ENCODE measurements around the gene GCN1. TPM values are rescaled to one million over a fixed set of nuclear protein-coding genes. Genes with fewer than 3 reads are reported as not detected.

GCN1 gene
- total RNA-seq, 2 donors from 2014 or later = 53.4 to 144 TPM

DNA sequence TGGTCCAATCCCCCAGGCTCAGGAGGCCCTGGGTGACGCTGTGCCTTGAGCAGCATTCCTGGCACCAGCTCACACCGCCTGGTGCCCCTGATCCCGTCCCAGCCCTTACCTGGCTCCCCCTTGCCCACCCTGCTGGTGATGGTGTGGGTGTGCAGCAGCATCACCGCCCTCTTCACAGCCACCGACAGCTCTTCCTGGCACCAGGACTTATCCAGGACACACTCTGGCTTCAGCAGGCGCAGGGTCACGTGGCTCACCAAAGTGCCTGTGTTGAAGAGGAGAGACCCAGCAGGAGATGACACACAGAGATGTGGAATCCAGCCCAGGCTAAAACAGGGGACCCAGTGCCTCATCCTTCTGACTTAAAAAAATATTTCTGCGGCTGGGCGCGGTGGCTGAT lies 36.2 kb downstream of the GCN1 start:
- Histone ChIP-seq H3K9ac (ENCODE audit: low read depth in 2 of 2, low read length in 2 of 2) (no peak overlapping the region), H3K36me3 (peaks cover 51% of the 10 kb centered on the region)
- intact Hi-C loops (cut with DNase I) = no loop called here

GRCh38 chr12:120157678-120158077 lies 36.8 kb downstream of the GCN1 start:
- H3K27ac ChIP-seq = no peak overlapping the region
- no peaks in the 10 kb centered on the region for H3K27me3 ChIP-seq
- H3K9me3 ChIP-seq = no peaks in the 10 kb centered on the region
- peaks cover 51% of the 10 kb centered on the region for H3K36me3 ChIP-seq
- intact Hi-C loops (cut with DNase I) = no loop called here
- no peak for DNase-seq
- no peaks in the 10 kb centered on the region for H3K4me1 ChIP-seq
- no peak for TF ChIP-seq CTCF (IDR thresholded peaks at IDR 0.05)
- no peak overlapping the region for H3K4me3 ChIP-seq
- no peak overlapping the region for H3K9ac ChIP-seq (ENCODE audit: low read depth in 2 of 2, low read length in 2 of 2)

More for the DNA sequence above, 36.2 kb downstream of the GCN1 start:
- Histone ChIP-seq H3K4me3 (no peak overlapping the region), H3K4me1 (no peaks in the 10 kb centered on the region), H3K9me3 (no peaks in the 10 kb centered on the region), H3K27ac (no peak overlapping the region), H3K27me3 (no peaks in the 10 kb centered on the region)
- TF ChIP-seq CTCF (IDR thresholded peaks at IDR 0.05) = no peak
- DNase-seq = no peak

DNA sequence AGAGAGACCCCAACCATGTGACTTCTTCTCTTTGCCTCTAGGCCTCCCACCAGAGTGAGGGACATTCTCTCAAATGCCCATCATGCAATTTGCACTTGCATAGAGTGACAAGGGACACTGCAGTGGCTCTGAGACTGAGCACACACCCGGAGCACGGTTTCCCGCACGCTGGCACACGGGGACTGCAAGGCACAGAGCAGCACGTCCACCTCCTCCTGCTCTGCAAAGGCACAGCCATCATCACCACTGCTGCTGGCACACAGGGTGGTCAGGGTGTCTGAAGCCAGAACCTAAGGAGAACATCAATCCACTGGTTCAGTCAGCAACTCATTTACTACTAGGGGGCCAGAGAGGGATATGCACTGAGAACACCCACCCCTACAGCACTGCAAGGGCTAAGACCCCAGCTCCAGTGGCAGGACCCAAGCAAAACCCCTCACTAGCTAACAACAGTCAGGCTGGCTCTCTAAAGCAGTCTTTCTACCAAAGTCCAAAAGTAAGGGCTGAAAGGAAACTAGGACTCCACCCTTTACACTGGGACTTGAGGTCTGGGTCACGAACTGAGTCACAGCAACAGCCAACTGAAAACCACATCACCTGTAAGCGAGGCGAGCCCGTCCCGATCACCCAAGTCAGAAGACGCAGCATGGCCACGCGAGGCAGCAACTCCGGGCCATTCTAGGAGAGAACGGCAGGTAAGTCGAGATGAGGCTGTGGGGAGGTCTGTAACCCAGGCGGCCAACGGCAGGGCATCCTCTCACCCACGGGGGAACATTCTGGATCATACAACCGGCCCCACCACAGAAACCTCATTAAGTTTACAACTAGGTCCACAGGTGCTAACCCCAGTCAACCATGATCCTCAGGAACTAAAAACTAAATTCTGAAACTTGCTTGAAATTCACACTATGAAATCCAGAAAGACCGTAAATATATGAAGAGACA lies 37.9 kb downstream of the GCN1 start:
- intact Hi-C loops (cut with DNase I) = no loop called here
- no peak overlapping the region for H3K9ac ChIP-seq (ENCODE audit: low read depth in 2 of 2, low read length in 2 of 2)
- H3K27ac ChIP-seq = no peak overlapping the region
- H3K27me3 ChIP-seq = no peaks in the 10 kb centered on the region
- no peak for DNase-seq
- H3K4me3 ChIP-seq = no peak overlapping the region
- peaks cover 40% of the 10 kb centered on the region for H3K36me3 ChIP-seq
- H3K9me3 ChIP-seq = no peaks in the 10 kb centered on the region
- TF ChIP-seq CTCF (IDR thresholded peaks at IDR 0.05) = no peak
- no peaks in the 10 kb centered on the region for H3K4me1 ChIP-seq

- no peaks in the 10 kb centered on the region for H3K9me3 ChIP-seq
- H3K9ac ChIP-seq (ENCODE audit: low read depth in 2 of 2, low read length in 2 of 2) = no peak overlapping the region
- DNase-seq = no peak
- no peak overlapping the region for H3K27ac ChIP-seq
- intact Hi-C loops (cut with DNase I) = no loop called here
- no peaks in the 10 kb centered on the region for H3K27me3 ChIP-seq
- peaks cover 29% of the 10 kb centered on the region for H3K36me3 ChIP-seq
- H3K4me1 ChIP-seq = no peaks in the 10 kb centered on the region
- H3K4me3 ChIP-seq = no peak overlapping the region
- no peak for TF ChIP-seq CTCF (IDR thresholded peaks at IDR 0.05)
Measured at GRCh38 chr12:120155072-120155471, 39.4 kb downstream of the GCN1 start.

DNA sequence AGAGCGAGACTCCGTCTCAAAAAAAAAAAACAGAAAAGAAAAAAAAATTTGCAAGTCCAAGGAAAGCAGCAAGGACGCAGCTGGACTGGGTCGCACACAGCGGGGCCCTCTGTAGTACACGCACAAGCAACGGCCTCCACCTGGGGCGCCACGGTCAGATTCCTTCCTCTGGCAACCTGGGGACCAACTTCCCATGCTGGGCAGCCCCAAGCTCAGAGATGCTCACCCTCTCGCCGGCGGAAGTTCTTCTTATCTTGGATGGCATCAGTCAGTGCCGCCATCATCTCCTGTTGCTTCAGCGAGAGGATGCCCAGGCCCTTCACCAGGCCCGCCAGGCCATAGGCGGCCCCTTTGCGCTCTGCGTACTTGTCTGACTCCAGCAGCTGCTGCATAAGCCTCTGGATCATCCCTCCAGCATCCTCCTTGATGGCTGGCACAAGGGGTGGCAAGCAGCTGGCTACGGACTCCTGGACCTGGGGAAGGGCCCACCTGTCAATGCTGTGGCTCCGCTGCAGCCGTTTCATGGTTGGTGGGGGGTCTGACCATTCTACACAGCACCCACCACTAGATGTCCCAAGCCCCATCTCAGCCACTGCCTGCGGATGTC lies 43.5 kb downstream of the GCN1 start:
- Histone ChIP-seq H3K4me1 (no peaks in the 10 kb centered on the region), H3K27ac (no peak overlapping the region), H3K36me3 (peaks cover 19% of the 10 kb centered on the region), H3K27me3 (no peaks in the 10 kb centered on the region), H3K4me3 (no peak overlapping the region), H3K9me3 (no peaks in the 10 kb centered on the region), H3K9ac (ENCODE audit: low read depth in 2 of 2, low read length in 2 of 2) (no peak overlapping the region)
- intact Hi-C loops (cut with DNase I) = no loop called here
- DNase-seq = no peak
- no peak for TF ChIP-seq CTCF (IDR thresholded peaks at IDR 0.05)

All from colonic mucosa (tissue), 4 donors.